Hematopoietic multipotent progenitor cell (in vitro differentiated cells): Measurements from ENCODE around the gene TK1. TPM values are rescaled to one million over a fixed set of nuclear protein-coding genes. Genes with fewer than 3 reads are reported as not detected.
"Not testable (repeated sequence)": the region's sequence is repeated elsewhere in the genome, so short reads cannot be mapped to it uniquely, and the experiment has no call there.

Experiments used
- DNase-seq, 3 donors: peaks; one replicate each; pipeline ENCODE4 v3.0.0-alpha.2; 2011 to 2015; ENCODE audit warnings: low read depth in 2 of 3, low spot score in 2 of 3
- total RNA-seq: library from RNA; depleted of rRNA; stranded (reverse); fragments of >200 nt; gene quantifications from one replicate; pipeline ENCODE4 v1.2.3, GENCODE V29; 2012

The TK1 gene
- total RNA-seq, 1 donor, result 38.5 TPM

DNA sequence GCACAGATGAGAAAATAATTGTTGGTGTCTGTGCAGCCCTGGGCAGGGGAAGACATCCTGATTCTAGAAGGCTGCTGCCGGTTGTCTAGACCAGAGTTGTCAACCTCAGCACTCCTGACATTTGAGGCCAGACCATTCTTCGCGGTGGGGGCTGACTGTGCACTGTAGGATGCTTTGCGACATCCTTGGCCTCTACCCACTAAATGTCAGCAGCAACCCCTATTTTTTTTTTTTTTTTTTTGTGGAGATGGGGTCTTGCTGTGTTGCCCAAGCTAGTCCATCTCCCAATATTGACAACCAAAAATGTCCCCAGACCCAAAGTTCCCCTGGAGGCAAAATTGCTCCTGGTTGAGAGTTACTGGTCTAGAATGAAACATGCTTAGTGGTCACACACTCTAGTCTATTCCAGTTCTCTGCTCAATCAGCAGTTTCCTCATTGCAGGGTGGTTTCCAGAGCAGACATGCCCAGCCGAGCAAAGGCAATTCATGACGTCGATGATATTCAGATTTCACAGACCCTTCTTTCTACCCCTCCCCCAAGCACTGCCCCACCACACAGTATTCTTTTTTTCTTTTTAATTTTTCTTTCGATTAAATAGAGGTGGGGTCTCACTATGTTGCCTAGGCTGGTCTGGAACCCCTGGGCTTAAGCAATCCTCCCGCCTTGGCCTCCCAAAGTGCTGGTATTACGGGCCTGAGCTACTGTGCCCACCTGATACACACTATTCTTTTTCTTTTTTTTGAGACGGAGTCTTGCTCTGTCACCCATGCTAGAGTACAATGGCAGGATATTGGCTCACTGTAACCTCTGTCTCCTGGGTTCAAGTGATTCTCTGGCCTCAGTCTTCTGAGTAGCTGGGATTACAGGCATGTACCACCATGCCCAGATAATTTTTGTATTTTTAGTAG lies 31.7 kb downstream of the TK1 start:
- peak in 2 of 3 donors; percentile 74 to 83 for DNase-seq

DNA sequence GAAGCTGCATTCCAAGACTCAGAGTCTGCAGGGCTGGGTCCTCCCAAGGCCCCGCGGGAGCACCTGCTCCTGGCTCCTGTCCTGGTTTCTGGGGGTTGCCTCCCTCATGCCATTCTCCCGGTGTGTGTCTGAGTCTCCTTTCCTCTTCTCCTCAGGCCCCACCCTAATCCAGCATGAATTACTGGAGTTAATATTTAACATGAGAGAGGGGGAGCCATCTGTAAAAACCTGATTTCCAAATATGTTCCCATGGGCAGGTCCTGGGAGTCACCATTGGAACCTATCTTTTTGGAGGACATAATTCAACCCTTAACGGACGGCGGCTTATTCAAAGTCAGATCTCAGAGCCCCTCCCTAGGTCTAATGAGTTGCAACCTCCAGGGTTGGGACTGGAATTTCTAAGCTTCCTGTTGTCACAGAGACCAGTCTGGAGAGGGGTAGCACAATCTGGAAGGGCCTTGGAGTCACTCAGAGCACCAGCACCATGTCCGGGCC lies 35.3 kb downstream of the TK1 start:
- DNase-seq, result no peak

DNA sequence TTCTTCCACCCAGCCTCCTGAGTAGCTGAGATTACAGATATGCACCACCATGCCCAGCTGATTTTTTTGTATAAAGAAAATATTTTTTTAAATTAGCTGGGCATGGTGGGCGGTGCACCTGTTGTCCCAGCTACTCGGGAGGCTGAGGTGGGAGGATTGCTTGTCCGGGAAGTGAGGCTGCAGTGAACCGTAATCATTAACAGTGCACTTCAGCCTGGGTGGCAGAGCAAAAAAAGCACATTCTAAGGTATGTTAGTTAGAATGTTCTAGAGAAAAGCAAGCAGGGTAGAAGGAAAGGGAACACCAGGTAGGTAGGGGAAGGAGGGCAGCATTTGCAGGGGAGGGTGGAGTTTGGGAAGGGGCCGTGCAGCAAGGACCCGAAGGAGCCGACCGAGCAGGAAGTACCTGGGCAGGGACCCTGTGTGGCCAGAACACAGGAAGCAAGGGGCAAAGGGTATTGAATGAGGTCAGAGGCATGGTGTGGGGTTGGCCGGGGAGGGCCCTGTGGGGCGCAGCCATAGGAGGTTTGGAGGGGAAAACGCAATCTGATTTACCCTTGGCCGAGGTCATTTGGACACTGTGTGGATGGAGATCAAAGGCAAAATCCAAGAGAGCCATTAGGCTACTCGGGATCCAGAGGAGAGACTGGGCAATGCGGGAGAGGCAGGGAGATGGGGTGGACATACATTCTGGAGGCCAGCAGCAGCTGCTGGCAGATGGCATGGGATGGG lies 38.4 kb downstream of the TK1 start:
- DNase-seq, result no peak

DNA sequence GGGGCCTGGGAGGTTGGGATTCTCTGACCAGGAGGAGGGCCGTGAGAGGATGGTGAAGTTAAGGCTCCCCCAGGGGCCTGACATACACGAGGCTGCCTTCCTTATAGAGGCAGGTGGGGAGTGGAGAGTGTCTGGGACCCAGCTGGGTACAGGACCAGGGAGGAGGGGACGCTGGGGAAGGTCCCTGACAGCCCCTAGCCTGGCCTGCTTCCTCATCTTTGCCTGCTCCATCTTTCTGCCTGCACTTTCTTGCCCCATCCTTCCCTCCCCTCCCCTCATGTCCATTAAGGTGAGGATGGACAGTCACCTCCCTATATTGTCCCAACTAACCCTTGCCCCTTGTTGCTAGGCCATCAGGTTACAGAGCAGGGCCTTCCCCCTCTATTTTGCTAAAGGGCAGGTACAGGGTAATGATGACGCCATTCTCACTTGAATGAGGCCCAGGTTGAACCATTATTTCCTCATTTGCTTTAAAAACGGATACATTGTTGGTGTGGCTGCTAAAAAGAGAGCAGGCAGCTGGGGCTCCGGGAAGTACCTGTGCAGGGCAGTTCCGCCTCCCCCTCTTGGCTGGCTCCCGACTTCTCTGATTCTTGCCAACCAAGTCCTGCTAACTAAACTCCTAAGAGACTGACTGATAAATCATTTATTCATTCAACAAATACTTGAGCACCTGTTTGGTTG lies 39.4 kb downstream of the TK1 start:
- DNase-seq, result peak in 1 of 3 donors; percentile 70

DNA sequence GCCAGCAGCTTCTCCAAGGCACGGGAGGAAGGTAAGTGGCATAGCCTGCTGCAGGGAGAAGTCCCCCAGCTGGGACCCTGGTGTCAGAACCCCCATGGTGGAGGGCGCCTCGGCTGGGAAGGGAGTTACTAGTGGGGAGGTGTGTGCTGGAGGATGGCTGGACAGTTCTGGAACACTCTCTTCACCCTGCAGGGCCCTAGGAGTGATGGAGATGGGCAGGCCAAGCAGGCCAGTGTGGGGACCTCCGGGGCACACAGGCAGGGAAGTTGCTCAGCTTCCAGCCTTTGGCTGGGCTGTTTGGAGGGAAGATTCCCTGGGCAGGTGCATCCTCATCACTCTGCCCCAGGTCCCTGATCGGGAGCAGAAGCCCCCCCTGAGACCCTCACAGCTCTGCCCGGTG lies 40.0 kb downstream of the TK1 start:
- DNase-seq, result no peak

DNA sequence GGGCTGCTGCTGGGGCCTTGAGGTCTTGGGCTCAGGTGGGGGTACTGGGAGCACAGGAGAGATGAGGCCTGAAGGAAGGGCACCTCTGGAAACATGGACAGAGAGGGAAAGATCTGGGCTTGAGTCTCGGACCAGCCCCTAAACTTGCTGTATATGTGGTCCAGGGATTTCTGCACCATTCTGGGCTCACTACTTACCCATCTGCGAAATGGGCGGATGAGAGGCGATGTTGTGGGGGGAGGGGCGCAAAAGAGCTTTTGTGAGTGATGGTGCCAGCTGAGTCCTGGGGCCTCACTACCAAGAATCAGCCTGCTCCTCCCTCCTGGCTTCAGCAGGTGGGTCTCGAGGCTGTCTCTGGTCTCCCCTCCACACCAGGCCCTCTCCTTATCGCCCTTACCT lies 40.4 kb downstream of the TK1 start:
- no peak for DNase-seq

DNA sequence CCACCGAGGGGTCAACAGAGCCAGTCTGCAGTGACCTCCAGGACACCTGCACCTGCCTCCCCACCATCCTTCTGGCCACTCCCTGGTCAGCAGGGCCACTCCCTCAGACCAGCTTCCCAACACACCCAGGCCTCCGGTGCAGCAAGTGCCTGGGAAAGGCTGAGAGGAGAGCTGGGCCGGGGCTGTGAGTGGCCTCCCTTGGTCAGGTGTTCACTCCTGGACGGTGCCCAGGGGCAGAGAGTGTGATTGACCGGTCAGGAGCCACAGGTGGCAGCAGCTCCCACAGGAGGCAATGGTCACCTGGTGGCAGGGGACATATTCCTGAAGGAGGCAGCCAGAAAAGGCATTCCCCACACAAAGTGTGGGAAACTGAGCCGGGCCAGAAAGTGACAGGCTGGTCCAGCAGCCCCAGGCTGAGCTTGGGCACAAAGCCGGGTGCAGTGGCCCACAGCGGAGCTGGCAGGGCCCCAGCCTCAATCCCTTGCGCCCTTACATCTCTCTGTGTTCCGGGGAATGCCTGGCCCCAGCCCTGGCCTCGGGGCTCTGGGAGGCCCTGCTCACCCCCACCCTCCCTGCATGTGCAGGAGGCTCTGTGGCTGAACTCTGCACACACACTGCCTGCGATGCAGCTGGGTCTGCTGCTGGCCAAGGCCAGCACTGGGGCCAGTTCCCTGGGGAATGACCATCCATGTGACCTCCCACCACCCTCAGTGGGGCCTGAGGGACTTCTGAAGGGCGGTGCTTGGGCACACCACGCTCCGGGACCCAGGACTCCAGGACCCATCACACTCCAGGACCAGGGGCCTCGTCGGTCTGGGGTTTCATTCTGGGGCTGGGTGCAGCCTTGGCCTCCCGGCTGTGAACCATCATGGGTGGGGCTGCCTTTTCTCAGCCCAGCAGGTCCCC lies 41.9 kb downstream of the TK1 start:
- DNase-seq, result no peak

DNA sequence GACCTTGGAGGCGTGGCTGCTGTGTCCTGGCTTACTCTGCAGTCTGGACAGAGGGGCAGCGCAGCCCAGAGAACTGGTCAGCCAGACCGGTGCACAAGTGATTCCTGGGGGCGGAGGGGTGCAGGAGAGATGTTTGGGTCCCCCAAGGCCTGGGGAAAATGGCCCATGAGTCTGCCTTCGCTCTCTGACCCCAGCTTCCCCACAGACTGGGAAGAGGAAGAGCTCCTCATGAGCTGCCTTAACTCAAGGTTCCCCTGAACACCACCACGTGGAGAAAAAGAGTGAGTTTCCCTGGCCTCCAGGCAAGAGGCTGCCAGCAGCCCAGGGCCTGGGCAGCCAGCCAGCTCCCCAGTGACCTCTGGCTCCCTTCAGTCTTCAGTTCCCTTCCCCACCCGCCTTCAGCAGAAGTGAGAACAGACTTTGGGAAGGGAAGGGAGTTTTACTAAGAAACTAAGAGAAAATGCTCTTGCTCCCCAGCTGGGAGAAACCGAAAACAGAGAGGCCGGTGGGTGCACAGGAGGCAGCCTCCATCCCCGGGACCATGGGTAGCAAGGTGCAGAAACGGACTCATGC lies 42.6 kb downstream of the TK1 start:
- peak in 1 of 3 donors; percentile 61 for DNase-seq

DNA sequence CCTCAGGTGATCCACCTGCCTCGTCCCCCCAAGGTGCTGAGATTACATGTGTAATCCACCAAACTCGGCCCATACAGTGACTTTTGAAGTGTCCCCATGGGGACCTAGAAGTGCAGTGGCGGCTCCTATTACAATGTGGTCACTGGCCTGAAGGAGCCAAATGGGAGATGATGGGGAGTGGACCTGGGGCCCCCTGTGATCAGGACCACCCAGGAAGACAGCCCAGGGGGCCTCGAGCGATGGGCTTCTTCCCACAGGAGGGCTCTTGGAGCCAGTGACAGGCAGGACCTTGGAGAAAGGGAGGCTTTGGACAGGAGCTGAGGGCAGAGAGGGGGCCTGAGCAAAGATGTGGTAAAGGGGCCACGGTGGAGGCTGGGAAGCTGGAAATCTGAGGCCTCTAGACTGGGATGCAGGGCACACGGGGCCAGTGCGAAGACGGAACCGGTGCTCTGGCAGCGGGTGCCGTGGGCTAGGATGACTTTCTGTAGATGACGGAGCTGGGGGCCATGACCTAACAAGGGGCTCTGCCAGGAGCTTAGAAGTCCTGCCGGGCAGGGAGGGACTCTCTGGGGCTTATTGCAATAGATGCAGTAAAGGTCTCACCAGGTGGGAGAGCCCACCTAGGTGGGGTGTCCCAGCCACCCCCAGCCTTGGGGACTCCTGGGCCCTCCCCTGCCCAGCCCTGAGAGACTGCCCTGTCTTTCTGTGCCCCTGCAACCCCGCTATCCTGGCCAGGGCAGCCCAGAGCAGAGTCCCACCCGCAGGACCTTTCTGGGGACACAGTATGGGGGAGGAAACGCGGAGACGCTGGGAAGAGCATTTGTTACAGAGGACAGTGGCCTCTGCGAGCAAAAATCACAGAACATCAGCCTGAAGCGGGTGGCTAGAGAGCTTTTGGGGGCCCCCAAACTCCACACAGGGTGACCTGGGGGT lies 43.4 kb downstream of the TK1 start:
- no peak for DNase-seq

DNA sequence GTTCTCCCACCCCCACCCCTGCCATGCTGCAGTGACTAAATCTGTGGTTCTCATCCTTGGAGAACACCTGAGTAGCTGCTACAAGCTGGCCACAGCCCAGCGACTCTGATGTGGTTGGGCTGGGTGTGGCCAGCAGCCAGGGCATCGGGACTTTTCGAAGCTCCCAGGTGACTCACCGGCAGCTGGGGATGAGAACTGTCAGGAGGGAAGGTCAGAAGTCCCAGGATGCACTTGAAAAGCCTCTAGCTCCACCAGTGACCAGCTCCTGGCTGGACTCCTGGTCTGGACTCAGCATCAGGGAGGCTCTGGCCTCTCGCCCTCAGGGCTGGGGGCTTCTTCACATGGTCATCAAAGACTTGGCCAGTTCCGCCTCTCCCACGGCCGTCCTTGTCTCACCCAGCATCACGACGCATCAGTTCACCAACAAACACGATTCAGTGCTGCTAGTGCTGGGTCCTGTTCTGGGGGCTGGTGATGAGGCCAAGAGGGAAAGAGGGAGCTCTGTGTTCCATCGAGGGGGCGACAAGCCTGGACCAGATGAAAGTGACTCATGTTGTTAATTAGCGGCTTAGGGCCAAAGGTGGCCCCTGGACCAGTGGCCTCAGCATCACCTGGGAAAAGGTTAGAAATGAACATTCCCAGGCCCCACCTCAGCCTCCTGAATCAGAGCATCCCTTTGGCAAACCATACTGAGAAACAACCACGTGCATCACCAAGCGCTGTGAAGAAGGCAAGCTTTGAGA lies 44.6 kb downstream of the TK1 start:
- DNase-seq, result no peak

DNA sequence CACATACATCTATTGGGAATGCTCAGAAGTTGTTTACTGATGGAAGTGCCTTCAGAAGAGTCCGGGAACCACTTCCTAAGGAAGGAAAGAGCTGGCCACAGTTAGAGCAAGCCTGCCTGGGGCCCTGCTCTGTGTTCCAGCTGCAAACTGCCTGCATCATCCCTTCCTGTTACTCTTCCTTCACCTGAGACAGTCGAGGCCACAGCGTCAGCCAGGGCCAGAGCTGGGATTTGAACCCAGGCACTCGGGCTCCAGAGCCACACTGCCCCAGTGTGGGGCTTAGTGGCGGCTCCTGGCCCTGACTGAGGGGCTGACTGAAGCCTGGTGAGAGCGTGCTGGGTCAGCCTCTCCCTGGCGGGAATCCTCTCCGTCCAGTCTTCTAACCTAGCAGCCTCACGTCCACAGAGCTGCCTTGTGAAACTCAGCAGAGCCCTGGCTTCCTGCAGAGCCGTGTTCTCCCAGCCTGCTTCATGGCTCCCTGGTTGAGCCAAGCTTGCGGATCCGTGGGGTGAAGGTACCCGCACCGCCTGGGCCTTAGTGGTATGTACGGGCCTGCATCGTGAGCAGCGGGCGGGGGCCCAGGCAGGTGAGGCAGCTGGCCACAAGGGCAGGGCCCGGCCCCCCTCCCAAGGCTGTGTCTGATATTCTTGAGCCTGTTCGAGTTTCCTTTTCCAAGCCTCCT lies 45.3 kb downstream of the TK1 start:
- DNase-seq, result no peak

DNA sequence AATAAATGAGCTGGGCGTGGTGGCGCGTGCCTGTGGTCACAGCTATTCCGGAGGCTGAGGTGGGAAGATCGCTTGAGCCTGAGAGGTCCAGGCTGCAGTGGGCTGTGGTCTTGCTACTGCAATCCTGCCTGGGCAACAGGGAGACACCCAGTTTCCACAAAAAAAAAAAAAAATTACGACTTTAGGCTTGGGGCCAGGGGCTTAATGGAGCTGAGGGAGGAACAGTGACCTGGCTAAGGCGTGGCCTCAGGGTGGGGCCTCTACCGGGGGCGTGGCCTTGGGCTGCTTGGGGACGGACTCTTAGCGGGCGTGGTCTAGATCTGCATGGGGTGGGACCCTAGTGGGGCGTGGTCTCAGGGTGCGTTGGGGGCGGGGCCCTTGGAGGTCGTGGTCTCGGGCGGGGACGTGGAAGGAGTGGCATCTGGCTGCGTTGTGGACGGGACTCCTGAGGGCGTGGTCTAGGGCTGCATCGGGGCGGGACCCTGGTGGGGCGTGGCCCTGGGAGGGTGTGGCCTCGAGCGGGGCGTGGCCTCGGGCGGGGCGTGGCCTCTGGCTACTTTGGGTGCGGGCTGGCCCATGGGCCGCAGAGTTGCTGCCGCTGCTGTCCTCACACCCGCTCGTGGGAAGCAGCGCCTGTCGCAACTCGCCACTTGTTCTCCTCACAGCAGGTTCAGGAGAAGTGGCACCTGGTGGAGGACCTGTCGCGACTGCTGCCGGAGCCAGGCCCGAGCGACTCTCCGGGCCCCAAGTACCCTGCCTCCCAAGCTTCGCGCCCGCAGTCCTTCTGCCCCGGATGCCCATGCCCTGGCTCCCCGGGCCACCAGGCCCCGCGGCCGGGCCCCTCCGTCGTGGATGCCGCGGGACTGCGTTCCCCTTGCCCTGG lies 46.4 kb downstream of the TK1 start:
- peak; percentile 85 to 98 (median 97) for DNase-seq

DNA sequence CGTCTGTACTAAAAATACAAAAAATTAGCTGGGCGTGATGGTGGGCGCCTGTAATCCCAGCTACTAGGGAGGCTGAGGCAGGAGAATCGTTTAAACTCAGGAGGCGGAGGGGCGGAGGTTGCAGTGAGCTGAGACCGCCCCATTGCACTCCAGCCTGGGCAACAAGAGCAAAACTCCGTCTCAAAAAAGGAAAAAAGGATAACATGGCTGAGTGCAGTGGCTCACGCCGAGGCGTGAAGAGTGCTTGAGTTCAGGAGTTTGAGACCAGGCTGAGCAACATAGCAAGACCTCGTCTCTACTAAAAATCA lies 47.0 kb downstream of the TK1 start:
- not testable (repeated sequence) for DNase-seq

DNA sequence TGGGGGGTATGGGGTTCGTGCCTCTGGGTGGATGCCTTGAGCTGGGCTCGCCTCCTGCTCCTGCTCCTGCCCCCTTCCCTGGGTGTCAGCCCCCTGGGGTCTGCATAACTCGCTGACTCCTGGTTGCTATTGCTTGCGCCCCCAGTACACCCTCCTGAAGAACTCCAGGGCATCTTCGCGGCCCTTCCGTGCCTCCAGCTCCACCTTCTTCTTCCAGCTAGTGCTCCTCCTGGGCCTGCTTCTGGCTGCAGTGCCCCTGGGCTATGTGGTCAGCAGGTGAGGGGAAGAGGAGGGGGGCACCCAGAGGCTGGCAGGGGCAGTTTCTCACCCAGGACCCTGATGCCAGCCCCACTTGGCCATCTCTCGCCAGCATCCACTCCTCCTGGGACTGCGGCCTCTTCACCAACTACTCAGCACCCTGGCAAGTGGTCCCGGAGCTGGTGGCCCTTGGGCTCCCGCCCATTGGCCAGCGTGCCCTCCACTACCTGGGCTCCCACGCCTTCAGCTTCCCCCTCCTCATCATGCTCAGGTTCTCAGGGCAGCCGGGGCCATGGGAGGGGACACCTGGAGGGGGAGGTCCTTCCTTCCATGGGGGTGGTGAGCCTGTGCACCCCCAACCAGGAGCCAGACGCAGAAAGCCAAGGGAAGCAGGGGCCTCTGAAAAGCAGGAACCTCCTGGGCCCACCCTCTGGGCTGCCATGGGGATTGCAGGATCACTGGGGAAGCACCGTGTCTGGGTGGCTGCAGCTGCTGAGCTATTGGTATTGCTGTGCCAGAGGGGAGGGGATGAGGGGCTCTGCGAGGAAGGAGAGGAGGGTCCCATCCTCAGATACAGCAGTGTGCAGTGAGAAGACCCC lies 48.4 kb downstream of the TK1 start:
- no peak for DNase-seq

DNA sequence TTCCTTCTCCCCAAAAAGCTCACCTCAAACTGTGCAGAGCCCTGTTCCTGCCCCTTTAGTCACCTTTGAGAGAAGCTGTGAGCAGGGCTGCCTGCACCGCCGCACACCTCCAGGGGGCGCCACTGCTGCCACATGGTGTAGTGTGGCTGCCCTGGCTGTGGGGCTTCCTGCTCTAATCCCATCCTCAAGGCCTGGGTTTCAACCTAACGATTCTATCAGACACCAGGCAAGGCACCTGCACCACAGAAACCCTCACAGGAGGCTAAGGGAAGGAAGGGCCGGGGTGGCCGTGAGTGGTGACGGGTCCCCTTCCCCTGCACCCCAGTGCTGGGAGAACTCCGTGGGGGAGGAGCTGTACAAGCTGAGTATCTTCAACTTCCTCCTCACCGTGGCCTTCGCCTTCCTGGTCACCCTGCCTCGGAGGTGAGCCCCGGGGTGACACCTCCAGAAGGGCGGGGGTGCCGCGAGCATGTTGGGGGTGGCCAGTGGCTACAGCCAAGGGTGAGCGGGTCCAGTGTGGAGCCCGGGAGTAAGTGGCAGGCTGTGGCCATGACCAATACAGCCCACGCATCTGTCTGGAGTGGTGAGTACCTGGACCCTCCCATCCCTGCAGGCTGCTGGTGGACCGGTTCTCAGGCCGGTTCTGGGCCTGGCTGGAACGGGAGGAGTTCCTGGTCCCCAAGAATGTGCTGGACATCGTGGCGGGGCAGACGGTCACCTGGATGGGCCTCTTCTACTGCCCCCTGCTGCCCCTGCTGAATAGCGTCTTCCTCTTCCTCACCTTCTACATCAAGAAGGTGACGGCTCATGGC lies 49.3 kb downstream of the TK1 start:
- DNase-seq, result no peak
